ENCODE data around the gene RPL41.

Gene RPL41

DNA sequence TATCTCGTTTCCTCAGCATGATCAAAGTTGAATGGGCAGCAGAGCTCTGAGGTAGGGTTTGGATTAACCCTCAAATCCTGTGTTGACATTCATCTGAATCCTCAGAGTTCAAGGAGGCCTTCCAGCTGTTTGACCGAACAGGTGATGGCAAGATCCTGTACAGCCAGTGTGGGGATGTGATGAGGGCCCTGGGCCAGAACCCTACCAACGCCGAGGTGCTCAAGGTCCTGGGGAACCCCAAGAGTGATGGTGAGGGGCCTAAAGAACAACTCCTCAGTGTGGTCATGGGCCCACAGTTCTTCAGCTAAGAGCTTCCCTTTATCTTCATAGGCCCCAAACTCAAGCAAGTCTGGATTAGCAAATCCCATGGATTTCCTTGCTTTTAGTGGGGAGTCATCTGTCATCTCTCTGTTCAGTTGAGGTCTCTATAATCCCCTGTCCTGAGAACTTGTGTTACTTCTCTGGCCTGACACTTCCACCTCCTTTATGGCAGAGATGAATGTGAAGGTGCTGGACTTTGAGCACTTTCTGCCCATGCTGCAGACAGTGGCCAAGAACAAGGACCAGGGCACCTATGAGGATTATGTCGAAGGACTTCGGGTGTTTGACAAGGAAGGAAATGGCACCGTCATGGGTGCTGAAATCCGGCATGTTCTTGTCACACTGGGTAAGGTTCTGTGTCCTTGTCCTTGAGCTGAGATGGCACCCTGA, 43.2 kb downstream of the RPL41 start:
- Histone ChIP-seq H3K4me1 (ENCODE audit: insufficient read depth, low read length) (peaks cover 18% of the 10 kb centered on the region), H3K36me3 (ENCODE audit: insufficient read depth, low read length) (peaks cover 29% of the 10 kb centered on the region), H3K9me3 (ENCODE audit: control insufficient read depth, insufficient read depth, low read length) (no peaks in the 10 kb centered on the region), H3K9ac (ENCODE audit: low read depth, low read length) (peak overlapping the region; percentile 97)

DNA sequence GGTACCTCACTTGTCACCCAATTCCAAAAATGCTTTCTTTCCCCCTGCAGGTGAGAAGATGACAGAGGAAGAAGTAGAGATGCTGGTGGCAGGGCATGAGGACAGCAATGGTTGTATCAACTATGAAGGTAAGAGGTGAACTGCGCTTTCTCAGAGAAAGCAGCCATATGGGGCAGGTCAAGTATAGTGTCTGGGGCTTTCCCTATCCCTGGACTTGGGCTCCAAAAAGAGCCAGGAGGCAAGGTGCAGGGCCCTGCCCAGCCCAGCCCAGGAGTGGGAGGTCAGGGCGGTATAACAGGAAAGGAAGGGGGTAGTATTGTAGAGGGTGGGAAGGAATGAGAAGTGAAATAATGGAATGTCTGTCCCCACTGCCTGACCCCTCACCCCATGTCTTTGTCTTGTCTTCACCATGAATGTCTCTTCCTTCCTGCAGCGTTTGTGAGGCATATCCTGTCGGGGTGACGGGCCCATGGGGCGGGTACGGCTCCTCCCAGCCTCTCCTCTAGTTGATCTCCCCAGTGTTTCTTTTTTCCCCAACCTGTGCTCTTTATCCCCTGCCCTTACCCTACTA, 43.8 kb downstream of the RPL41 start:
- peaks cover 18% of the 10 kb centered on the region for H3K4me1 ChIP-seq (ENCODE audit: insufficient read depth, low read length)
- peaks cover 29% of the 10 kb centered on the region for H3K36me3 ChIP-seq (ENCODE audit: insufficient read depth, low read length)
- peak overlapping the region; percentile 97; the same call in 1 of the 2 replicates for H3K9ac ChIP-seq (ENCODE audit: low read depth, low read length)
- H3K9me3 ChIP-seq (ENCODE audit: control insufficient read depth, insufficient read depth, low read length) = no peaks in the 10 kb centered on the region

DNA sequence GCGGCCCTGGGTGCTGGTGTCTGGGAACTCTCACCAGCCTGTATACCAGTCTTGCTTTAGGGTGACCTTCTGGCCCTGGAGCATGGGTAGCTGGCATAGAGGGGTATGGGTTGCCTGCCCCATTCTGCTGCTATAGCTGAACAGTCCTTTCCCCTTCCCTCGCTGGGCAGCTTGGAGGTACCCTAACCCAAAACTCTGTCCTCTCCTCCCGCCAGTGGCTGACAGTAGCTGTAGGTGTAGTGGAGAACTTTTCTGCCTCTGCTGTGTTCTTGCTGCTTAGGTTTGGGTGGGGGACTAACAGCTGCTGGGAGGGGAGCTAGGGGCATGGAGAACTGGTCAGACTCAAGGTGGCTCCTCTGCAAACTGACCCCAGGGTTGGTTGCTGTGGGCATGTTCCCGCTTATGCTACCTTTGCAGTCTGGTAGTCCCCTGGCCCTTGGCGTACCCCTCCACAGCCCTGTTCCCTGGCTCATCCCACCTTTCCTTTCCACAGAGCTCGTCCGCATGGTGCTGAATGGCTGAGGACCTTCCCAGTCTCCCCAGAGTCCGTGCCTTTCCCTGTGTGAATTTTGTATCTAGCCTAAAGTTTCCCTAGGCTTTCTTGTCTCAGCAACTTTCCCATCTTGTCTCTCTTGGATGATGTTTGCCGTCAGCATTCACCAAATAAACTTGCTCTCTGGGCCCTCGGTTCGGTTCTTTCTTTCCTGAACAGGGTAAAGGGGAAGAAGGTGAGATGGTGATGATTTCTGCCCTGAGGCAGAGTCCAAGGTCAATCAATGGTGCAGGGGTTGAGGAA, 44.7 kb downstream of the RPL41 start:
- H3K4me1 ChIP-seq (ENCODE audit: insufficient read depth, low read length) = peaks cover 18% of the 10 kb centered on the region
- peak overlapping the region; percentile 97; the same call in 1 of the 2 replicates for H3K9ac ChIP-seq (ENCODE audit: low read depth, low read length)
- H3K36me3 ChIP-seq (ENCODE audit: insufficient read depth, low read length) = peaks cover 29% of the 10 kb centered on the region
- no peaks in the 10 kb centered on the region for H3K9me3 ChIP-seq (ENCODE audit: control insufficient read depth, insufficient read depth, low read length)

DNA sequence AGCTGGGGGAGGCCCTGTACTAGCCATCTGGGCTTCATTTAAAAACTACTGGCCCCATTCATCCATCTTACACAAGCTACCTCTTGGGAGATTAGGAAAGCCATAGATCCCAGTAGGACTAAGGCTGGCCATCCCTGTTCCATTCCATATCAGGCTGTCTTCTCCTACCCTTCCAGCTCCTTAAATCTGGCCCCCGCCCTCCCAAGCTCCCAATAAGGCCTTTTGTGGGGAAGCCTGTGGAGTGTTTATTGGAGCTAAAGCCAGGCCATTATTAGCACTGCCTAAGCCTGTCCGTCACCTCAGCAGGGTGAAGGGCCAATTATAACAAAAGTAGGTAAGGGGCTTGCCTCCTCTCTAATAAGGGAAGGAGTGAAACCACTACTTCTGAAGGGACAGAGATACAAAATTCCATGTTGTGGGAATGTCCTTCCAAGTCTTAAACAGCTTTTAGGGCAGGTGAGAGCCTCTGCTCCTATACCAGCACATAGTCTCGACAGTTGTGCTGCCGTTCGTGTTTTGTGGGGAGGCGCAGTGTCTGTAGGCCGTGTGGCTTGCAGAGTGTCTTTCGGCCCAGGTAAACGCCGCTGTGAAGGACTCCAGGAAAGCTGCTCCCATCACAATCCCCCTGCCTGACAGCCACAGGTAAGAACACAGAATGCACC, 45.4 kb downstream of the RPL41 start:
- Histone ChIP-seq H3K9me3 (ENCODE audit: control insufficient read depth, insufficient read depth, low read length) (no peaks in the 10 kb centered on the region), H3K9ac (ENCODE audit: low read depth, low read length) (no peak overlapping the region), H3K36me3 (ENCODE audit: insufficient read depth, low read length) (peaks cover 29% of the 10 kb centered on the region), H3K4me1 (ENCODE audit: insufficient read depth, low read length) (peaks cover 18% of the 10 kb centered on the region)

DNA sequence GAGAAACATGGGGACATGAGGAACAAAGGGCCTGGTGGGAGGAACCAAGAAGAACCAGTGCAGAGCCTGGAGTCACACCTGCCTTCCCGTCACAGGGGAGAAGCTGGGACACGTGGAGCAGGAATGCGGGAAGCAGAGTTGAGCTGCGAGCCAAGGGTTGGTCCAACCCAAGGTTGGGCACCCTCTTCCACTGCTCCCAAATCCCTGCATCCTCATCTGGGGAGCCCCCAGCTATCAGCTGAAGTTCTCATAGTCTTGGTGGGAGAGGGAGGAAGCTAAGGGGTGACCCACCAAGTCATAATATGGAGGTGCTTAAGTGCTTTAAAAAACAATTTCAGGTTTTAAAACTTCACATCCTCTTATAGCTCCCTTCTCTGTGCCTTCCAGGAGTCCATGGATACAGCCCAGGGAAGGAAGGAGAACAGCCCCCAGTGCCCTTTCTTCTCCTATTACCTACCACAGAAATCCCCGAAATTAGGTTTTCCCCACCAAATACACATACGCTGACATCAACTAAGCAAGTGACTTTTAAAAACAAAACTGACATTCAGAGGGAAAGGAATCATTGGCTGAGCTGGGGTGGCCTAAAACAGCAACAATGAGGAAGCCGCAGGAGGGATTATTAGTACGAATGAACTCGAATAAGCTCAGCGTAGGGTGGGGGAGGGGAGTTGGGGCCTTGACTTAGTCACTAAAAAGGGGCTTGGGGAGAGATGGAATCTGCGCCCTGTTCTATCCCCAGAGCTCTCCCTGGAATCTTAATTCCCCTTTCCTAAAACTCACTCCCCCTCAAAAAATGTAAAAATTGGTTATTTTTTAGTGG, 46.2 kb downstream of the RPL41 start:
- Histone ChIP-seq H3K4me1 (ENCODE audit: insufficient read depth, low read length) (peaks cover 18% of the 10 kb centered on the region), H3K9me3 (ENCODE audit: control insufficient read depth, insufficient read depth, low read length) (no peaks in the 10 kb centered on the region), H3K9ac (ENCODE audit: low read depth, low read length) (no peak overlapping the region), H3K36me3 (ENCODE audit: insufficient read depth, low read length) (peaks cover 29% of the 10 kb centered on the region)

DNA sequence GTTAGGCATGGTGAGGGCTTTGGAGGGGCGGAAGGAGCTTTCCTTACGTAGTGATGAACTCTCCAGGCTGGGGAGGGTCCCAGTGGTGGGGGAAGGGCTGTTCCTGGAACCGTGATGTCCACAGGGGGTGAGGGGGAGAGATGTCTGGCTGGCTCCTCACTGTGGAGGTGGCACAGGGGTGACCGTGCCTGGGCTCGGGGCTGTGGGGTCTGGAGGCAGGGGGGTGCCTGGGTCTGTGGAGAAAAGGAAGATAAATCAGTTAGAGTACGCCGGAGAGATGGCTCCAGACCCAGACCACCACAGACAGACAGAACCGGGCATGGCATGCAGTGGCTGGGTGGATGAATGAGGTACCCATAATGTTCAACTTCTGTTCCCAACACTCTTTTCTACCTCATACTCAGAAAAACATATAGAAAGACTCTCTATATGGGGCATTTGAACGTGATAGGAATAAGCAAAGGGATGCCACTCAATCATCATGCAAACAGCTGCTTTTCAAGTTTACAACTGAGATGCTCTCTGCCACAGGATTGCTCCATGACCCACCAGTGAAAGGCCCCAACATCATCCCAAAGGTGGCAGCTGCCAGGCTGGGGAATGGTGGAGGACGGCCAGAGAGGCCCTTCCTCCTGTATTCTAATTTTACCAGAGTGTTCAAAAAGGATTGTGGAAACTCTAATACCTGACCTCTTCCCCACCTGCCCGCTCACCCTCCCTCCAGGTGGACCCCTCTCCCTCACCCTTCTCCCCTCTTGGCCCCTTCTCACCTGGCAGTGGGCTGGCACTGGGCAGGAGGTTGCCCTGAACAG, 47.3 kb downstream of the RPL41 start:
- H3K9ac ChIP-seq (ENCODE audit: low read depth, low read length) = no peak overlapping the region
- H3K36me3 ChIP-seq (ENCODE audit: insufficient read depth, low read length) = peaks cover 29% of the 10 kb centered on the region
- no peaks in the 10 kb centered on the region for H3K9me3 ChIP-seq (ENCODE audit: control insufficient read depth, insufficient read depth, low read length)
- peaks cover 18% of the 10 kb centered on the region for H3K4me1 ChIP-seq (ENCODE audit: insufficient read depth, low read length)

DNA sequence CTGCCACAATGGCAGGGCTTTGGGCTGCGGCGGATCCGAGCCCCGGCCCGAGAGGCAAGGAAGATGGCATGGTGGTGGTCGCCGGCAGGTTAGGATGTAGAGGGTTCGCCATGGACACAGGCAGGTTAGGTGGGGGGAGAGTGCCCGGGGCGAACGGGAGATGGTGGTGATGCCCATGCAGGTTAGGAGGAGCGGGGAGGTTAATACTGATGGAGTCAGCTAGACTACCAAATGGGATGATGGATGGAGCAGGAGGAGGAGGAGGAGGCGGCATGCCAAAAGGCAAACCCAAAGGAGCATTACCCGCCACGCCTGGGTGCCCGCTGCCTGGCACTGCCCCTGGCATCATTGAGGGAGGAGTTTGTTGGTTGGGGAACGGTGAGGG, 47.9 kb downstream of the RPL41 start:
- Histone ChIP-seq H3K9ac (ENCODE audit: low read depth, low read length) (no peak overlapping the region), H3K36me3 (ENCODE audit: insufficient read depth, low read length) (peaks cover 29% of the 10 kb centered on the region), H3K9me3 (ENCODE audit: control insufficient read depth, insufficient read depth, low read length) (no peaks in the 10 kb centered on the region), H3K4me1 (ENCODE audit: insufficient read depth, low read length) (peaks cover 18% of the 10 kb centered on the region)

DNA sequence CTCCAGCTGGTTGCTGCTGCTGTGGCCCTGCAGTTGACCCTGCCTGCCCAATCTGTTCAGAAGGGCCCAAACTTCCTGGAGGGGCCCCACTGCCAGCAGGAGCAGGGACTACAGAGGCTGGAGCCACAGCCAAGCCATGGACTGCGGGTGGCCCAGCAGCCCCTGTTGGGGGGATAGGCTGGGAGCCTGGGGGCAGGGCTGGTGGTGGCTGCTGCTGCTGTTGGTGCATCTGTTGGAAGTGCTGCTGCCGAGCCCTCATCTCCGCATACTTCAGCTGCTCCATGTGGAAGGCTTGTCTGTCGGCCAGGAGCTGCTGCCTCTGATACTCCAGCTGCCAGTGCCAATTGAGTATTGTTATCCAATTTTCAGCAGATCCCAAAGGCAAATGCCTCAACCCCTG, 48.9 kb downstream of the RPL41 start:
- peaks cover 25% of the 10 kb centered on the region for H3K36me3 ChIP-seq (ENCODE audit: insufficient read depth, low read length)
- H3K9me3 ChIP-seq (ENCODE audit: control insufficient read depth, insufficient read depth, low read length) = no peaks in the 10 kb centered on the region
- H3K9ac ChIP-seq (ENCODE audit: low read depth, low read length) = no peak overlapping the region
- peaks cover 10% of the 10 kb centered on the region; the same call in 1 of the 2 replicates for H3K4me1 ChIP-seq (ENCODE audit: insufficient read depth, low read length)

Measured in ES-I3 (cell line).